Activated CD8-positive, alpha-beta memory T cell treated with anti-CD3 and anti-CD28 coated beads for 1 hour (primary cell): Measurements from ENCODE around the gene SUCLA2.
"Not testable (repeated sequence)": the region's sequence is repeated elsewhere in the genome, so short reads cannot be mapped to it uniquely, and the experiment has no call there.

Source experiments
- DNase-seq, 2 donors: peaks; one replicate each; pipeline ENCODE4 v3.0.0-alpha.2; 2020; ENCODE audit warnings: low read depth in 1 of 2; ENCODE audit errors: extremely low read depth in 1 of 2

Gene SUCLA2

GRCh38 chr13:47997384-47997783 lies 3.7 kb downstream of the SUCLA2 start:
- no peak for DNase-seq

DNA sequence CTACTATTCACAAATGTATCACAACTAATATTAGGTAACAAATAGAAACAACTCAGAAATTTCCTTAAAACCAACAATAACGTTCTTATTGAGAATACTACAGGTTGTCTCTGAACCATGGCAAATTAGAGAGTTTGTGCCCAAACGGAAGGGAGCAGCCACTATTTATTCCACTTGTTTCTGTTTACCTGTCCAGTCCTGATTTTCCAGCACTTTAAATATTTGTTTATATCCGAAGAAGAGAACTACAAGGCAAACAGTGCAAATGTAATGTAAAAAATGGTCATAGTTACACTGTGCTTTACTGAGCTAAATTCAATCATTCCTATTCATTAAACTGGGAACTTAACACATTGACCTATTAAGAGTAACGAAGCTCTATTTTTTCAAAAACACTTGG lies 9.2 kb downstream of the SUCLA2 start:
- no peak for DNase-seq

- no peak for DNase-seq
These were observed 10.1 kb downstream of the SUCLA2 start for GRCh38 chr13:47990920-47991466.

GRCh38 chr13:47990427-47990826 lies 10.6 kb downstream of the SUCLA2 start:
- no peak for DNase-seq

GRCh38 chr13:47983070-47983469 lies 18.0 kb downstream of the SUCLA2 start:
- DNase-seq, result no peak

DNA sequence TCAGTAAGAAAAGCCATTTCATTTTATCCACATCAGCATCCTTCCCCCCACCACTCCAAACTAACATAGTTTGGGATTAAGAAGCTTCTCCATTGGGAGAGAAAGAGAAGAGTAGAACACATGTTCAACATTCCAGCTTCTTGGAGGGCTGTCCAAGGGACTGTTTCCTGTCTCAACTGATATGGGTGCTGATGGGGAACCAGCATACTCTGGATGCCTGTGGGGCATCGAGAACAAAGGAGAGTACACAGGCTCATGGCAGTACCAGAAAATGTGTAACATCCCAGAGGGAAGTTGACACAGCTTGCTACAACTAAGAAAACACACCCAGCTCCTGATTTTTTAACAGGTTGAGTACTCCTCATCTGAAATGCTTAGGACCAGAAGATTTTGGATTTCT lies 24.7 kb downstream of the SUCLA2 start:
- no peak for DNase-seq

GRCh38 chr13:47964863-47965262 lies 36.2 kb downstream of the SUCLA2 start:
- DNase-seq, result no peak

- DNase-seq, result no peak
These were observed 38.8 kb downstream of the SUCLA2 start for GRCh38 chr13:47962237-47962636.

DNA sequence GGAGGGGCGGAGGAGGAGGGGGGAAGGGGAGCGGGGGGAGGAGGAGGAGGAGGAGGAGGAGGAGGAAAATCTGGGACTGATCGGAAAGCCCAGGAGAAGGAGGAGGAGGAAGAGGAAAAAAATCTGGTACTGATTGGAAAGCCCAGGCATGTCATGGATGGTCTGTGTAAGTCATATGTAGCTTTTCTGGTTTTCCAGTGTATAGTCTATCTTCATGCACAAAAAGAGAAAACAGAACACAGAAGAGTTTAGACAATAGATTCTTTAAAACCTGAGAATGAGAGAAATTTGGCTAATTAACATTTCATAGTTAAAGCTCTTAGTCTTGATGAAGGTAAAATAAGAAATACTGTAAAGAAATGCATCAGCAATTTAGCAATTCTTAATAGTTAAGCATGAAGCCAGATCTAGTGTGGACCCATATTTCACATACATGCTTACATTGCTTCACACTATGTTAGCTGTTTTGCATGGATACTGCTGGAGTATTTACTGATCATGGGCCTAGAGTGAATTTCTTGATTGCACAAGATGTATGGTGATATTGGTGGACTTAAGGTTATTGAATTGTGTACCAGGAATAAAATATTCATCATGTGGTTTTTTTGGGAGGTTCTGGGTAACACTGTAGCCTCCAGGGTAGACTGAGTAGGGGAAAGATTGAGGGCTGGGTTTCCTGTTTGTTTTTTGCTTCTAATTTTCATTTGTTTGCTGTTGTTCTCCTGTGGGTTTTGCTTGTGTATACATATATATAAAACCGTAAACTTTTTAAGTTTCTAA lies 41.4 kb downstream of the SUCLA2 start:
- no peak for DNase-seq

- no peak for DNase-seq
These were observed 44.0 kb downstream of the SUCLA2 start for GRCh38 chr13:47957073-47957472.

DNA sequence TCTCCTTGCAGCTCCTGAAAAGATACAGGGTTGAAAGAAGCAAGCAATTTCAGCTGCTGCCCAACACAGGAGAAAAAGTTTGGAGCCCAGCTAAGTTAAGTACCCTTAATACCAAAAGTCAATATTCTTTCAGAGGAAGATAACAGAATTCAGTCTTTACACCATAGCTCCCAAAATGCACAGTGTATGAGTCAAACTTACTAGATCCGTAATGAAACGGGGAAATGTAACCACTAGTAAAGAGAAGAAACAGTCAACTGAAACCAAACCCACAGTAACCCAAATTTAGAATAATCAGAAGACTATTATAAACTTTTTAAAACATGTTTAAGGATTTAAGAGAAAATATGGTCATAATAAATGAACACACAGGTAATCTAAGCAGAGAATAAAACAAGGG lies 45.2 kb downstream of the SUCLA2 start:
- DNase-seq, result no peak

DNA sequence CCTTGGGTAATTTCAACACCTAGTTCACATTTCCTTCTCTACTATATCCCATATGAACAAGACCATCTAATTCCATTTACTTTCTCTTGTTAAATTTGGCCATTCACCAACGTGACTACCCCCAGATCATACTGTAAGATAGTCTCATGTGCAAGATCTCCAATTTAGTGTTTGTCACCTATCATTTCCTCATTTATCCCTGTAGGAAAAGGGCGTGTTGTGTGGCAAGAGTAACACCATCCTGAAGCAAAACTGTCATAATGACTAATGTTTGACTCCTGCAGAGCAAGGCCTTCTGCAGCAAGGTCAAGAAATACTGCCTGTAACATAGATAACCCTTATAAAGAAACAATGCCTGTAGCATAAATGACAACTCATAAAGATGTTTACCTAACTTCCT lies 51.3 kb downstream of the SUCLA2 start:
- no peak for DNase-seq

DNA sequence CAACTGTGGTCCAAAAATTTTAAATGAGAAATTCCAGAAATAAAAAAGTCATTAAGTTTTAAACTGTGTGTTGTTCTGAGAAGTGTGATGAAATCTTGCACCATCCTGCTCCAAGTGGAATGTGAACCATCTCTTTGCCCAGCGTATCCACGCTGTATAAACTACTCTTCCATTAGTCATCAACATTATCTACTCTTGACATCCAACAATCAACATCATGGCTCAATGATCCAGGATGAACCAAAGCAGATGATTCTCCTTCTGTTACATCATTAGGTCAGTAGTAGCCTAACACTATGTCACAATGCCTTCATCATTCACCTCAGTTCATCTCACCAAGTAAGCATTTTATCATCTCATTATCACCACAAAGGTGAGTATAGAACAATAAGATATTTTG lies 55.3 kb downstream of the SUCLA2 start:
- DNase-seq, result no peak

GRCh38 chr13:47945146-47945545 lies 55.9 kb downstream of the SUCLA2 start:
- DNase-seq, result not testable (repeated sequence)

GRCh38 chr13:47934371-47934770 lies 66.7 kb downstream of the SUCLA2 start:
- no peak for DNase-seq

DNA sequence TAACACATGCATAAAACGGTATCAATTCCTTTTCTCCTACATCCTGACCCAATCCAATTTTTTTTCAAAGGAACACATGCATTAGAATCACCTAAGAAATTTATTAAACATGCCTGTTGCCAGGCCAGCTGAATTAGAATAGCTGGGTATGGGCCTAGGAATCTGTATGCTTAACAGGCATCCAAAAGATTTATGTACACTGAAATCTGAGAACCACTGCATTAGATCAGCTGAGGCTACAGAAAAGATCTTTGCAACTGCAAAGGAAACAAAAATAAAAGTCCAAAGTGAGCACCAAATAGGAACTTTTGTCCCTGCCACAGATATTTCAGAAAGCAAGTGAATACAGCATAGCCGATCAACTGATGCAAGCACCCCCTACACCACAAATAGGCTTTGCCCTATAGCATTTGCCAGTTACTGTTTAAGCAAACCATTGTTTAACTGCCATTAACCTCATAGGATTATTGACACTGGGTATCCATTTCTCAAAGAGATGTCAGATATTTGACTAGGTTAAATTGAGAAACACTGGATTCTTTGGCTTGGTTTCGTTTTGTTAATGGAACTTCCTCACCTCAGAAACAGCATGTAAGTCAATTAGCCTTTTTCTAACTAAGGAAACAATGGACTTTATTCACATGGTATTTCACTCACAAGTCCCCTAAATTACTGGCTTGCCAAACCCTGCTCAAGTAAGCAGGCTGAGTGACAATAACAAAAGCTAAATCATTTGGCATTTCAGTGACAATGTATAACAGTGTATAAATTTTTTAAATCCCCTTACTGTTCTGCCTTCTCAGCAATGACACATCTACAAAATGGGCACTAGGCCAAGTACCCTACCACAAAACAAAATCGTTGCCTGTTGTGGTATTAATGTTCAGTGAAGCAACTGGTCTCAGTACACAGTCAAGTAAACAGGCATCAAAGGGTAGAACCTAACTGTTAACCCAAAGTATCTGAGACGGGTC lies 67.8 kb downstream of the SUCLA2 start:
- DNase-seq, result no peak

DNA sequence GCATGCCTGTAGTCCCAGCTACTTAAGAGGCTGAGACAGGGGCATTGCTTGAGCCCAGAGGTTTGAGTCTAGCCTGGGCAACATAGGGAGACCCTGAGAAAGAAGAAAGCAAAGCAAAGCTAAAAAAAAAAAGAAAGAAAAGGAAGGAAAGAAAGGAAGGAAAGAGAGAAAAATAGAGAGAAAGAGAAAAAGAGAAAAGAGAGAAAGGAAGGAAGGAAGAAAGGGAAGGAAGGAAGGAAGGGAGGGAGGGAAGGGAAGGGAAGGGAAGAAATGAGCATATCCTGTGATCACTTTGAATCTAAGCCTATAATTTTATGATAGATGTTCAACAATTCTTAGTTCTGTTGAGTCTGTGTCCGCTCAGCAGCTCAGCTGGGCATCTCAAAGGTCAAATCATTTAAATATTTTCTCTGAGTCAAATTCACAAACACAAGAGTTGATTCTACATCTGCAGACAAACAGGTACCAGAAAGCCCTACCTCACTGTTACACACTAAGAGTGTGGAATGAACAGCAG lies 70.4 kb downstream of the SUCLA2 start:
- no peak for DNase-seq

GRCh38 chr13:47929156-47929555 lies 71.9 kb downstream of the SUCLA2 start:
- no peak for DNase-seq

- no peak for DNase-seq
These were observed 84.0 kb downstream of the SUCLA2 start for GRCh38 chr13:47917022-47917574.

DNA sequence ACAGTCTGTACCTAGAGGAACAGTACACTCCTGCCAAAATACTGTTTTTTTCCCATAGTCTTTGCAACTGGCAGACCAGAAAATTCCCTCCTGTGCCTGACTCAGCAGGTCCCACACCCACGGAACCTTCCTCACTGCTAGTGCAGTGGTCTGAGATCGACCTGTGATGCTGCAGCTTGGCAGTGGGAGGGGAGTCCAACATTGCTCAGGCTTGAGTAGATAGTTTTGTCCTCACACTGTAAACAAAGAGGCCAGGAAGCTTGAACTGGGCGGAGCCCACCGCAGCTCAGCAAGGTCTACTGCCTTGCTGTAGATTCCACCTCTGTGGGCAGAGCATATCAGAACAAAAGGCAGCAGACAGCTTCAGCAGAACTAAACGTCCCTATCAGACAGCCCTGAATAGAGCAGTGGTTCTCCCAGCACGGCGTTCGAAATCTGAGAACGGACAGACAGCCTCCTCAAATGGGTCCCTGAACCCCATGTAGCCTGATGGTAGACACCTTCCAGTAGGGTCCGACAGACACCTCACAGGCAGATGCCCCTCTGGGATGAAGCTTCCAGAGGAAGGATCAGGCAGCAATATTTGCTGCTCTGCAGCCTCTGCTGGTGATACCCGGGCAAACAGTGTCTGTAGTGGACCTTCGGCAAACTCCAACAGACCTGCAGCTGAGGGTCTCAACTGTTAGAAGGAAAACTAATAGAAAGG lies 92.7 kb downstream of the SUCLA2 start:
- no peak for DNase-seq
